C4-2B (cell line): ENCODE results near the gene IDH3G.

ENCODE experiments used
- H3K27ac ChIP-seq: fragments of 450-650 bp; 2 replicates; pipeline ENCODE4 v1.5.1; 2017
- CTCF ChIP-seq: fragments of 450-650 bp; conservative IDR thresholded peaks from 2 replicates; pipeline ENCODE4 v1.5.1; 2017; ENCODE audit warnings: mild to moderate bottlenecking
- ZFX ChIP-seq: fragments of 450-650 bp; IDR thresholded peaks from 2 replicates; pipeline ENCODE4 v1.6.1; 2017

IDH3G gene

DNA sequence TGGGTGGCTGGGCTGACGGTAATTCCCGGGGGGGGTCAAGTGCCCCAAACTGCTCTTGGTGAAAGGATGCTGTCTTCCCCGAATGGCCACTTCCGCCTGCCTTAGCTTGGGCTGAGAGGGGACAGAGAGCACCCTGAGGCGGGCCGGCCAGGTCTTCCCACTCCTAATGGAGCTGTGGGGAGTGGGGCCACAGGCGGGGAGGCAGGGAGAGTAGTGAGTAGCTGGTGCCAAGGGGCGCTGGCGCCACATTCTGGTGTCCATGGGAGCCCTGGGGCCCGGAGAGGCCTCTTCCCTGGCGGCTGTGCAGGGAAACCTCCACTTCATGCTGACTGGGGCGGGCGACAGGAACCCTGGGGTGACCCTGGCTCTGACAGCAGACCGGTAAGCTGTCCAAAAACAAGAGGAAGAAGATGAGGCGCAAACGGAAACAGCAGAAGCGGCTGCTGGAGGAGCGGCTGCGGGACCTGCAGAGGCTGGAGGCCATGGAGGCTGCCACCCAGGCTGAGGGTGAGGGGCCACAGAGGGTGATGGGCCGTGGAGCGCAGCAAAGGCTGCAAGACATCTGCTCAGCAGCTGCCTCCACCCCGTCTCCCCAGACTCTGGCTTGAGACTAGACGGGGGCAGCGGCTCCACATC lies 10.7 kb downstream of the IDH3G start:
- no peak overlapping the region for H3K27ac ChIP-seq
- no peak for TF ChIP-seq ZFX
- TF ChIP-seq CTCF = no peak

DNA sequence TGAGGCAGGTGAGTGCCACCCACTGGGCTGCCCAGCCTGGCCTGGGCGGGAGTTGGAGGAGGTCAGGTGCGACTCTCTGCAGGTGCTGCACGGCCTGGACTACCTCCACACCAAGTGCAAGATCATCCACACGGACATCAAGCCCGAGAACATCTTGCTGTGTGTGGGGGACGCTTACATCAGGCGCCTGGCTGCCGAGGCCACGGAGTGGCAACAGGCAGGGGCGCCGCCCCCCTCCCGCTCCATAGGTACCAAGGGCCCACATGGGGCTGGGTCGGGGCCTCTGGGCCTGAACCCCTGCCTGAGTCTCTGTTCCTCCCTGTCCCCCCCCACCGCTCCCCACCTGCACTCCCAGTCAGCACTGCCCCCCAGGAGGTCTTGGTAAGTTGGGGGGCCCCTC lies 11.3 kb downstream of the IDH3G start:
- TF ChIP-seq ZFX (no peak), CTCF (no peak)
- no peak overlapping the region for H3K27ac ChIP-seq

- no peak overlapping the region for H3K27ac ChIP-seq
- TF ChIP-seq CTCF (no peak), ZFX (no peak)
Observed at GRCh38 chrX:153782313-153782712, 11.9 kb downstream of the IDH3G start.

- no peak overlapping the region; the same call in 1 of the 2 replicates for H3K27ac ChIP-seq
- TF ChIP-seq CTCF = no peak
- no peak for TF ChIP-seq ZFX
Observed at GRCh38 chrX:153781428-153782047, 12.6 kb downstream of the IDH3G start.

DNA sequence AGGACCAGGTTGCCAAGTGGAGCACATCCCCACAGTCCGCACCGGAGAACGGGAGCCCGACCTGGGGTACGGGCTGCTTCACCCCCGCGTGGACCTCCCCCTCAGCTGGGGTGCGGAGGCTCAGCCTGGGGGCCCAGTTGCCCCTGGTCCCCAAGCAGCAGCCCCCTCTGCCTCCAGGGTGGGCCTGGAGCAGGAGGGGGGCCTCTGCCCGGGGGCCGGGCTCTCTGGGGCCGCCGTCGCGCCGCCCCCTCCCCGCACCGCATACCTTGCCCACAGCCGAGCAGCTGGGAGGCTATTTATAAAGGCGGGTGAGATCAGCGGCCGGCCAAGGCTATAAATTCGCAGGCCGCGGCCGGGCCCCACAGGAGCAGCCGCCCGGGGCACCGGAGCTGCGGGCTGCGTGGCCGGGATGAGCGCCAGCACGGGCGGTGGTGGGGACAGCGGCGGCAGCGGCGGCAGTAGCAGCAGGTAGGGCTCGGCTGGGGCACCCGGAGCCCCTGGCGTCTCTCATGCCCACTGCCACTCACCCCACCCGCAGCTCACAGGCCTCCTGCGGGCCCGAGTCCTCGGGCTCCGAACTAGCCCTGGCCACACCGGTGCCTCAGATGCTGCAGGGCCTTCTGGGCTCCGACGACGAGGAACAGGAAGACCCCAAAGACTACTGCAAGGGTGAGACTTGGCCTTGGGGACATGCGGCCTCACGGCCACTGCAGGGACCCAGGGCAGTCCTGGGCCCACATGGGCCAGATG lies 13.3 kb downstream of the IDH3G start, which contains the start of gene SRPK3:
TSS of gene SRPK3 (plus strand) at position 364 of the 750 bp plus-strand sequence. CDS start at position 410, 46 bp downstream.
- H3K27ac ChIP-seq = peak within 1 kb of the TSS; percentile 21; the same call in 1 of the 2 replicates
- TF ChIP-seq CTCF (no peak), ZFX (no peak)

DNA sequence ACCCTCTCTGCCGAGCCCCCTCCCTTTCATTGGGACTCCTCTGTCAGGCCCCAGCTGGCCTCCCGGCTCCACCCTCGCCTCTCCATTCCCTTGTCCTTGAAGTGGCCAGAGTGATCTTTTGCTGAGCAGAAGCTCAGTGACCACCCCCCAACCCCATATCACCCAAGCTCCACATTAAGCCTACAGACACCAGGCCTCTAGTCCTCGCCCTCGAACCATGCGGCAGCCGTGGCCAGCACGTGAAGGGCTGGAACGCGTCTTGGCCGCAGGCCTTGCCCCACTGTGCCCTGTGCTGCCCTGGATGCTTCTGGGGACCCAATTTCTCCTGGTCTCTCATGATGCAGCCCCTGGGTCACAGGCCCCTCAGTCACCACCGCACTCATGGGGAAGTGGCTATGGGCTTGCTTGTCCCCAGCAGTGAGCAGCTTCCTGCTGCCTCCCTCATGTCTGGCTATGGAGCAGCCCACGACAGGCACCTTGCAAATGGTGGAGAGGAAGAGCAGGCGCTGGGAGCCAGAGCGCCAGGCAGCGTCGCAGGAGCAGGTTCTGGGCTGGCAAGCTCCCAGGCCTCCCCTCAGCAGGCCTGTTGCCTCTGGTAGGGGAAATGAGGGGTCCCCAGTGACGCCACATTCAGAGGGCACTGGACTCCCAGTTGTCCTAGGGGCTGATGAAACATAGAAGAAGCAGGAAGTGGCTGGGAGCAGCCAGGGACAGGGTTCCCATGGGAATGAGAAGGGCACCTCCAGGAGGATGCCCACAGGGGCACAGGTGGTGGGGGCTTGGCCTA lies 14.1 kb downstream of the IDH3G start:
- peak overlapping the region; percentile 21; the same call in 1 of the 2 replicates for H3K27ac ChIP-seq
- TF ChIP-seq CTCF = no peak
- no peak for TF ChIP-seq ZFX
